ENCODE data around the gene CLSTN2.

DNA sequence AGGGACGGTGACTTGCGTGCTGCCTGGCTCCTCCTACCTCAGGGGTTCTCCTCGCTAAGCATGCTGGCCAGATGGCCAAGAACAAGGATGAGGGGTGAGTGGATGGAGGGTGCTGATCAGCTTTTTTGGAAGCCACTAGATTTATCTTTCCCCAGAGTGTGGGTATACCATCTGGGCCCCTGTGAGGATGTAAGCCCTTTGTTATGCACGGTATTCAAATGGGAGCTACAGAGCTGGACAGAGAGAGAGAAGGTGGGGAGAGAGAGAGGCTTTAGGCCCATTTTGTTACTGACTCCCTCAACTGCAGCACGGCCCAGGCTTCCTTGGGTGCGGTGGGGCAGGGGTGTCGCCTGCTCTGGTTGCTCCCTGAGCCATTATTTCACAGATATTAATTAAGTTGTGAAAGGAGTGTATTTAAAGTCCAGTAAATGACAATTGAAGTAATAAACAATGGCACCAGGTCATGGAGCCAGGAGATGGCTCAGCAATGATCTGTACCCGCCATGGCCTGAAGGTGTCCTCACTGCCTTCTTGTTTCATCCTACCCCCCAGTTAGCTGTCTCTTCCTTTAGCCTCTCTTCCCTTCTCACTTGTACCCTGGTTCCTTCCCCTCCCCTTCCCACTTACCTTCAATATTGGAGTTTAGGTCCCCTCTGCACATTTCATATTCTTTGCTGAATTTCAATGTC, 158.0 kb downstream of the CLSTN2 start:
- TF ChIP-seq TAF1 (conservative IDR thresholded peaks at IDR 0.05) (no peak), EGR1 (IDR thresholded peaks at IDR 0.05; ENCODE audit: low read depth in 2 of 2) (no peak), YY1 (IDR thresholded peaks at IDR 0.05) (no peak)
- TF ChIP-seq, protein P1, sequence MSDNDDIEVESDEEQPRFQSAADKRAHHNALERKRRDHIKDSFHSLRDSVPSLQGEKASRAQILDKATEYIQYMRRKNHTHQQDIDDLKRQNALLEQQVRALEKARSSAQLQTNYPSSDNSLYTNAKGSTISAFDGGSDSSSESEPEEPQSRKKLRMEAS (IDR thresholded peaks at IDR 0.05) = no peak
- TF ChIP-seq, protein P2, sequence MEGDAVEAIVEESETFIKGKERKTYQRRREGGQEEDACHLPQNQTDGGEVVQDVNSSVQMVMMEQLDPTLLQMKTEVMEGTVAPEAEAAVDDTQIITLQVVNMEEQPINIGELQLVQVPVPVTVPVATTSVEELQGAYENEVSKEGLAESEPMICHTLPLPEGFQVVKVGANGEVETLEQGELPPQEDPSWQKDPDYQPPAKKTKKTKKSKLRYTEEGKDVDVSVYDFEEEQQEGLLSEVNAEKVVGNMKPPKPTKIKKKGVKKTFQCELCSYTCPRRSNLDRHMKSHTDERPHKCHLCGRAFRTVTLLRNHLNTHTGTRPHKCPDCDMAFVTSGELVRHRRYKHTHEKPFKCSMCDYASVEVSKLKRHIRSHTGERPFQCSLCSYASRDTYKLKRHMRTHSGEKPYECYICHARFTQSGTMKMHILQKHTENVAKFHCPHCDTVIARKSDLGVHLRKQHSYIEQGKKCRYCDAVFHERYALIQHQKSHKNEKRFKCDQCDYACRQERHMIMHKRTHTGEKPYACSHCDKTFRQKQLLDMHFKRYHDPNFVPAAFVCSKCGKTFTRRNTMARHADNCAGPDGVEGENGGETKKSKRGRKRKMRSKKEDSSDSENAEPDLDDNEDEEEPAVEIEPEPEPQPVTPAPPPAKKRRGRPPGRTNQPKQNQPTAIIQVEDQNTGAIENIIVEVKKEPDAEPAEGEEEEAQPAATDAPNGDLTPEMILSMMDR (IDR thresholded peaks at IDR 0.05; ENCODE audit: low read depth, low read length, missing input control) = no peak
- TF ChIP-seq, protein P3, sequence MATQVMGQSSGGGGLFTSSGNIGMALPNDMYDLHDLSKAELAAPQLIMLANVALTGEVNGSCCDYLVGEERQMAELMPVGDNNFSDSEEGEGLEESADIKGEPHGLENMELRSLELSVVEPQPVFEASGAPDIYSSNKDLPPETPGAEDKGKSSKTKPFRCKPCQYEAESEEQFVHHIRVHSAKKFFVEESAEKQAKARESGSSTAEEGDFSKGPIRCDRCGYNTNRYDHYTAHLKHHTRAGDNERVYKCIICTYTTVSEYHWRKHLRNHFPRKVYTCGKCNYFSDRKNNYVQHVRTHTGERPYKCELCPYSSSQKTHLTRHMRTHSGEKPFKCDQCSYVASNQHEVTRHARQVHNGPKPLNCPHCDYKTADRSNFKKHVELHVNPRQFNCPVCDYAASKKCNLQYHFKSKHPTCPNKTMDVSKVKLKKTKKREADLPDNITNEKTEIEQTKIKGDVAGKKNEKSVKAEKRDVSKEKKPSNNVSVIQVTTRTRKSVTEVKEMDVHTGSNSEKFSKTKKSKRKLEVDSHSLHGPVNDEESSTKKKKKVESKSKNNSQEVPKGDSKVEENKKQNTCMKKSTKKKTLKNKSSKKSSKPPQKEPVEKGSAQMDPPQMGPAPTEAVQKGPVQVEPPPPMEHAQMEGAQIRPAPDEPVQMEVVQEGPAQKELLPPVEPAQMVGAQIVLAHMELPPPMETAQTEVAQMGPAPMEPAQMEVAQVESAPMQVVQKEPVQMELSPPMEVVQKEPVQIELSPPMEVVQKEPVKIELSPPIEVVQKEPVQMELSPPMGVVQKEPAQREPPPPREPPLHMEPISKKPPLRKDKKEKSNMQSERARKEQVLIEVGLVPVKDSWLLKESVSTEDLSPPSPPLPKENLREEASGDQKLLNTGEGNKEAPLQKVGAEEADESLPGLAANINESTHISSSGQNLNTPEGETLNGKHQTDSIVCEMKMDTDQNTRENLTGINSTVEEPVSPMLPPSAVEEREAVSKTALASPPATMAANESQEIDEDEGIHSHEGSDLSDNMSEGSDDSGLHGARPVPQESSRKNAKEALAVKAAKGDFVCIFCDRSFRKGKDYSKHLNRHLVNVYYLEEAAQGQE (IDR thresholded peaks at IDR 0.05) = no peak
